Dendritic cell treated with granulocyte-macrophage colony-stimulating factor and Interleukin-4, amounts not matched to agents 40 ng/mL and 50 ng/mL, for 4 days (primary cell): Measurements from ENCODE around the gene MB21D2.
A peak's percentile ranks its signal among the peaks of the same experiment; 100 is the strongest.
"Not testable (repeated sequence)": the region's sequence is repeated elsewhere in the genome, so short reads cannot be mapped to it uniquely, and the experiment has no call there.

Experiments
- H3K27ac Mint-ChIP-seq: one replicate; pipeline ENCODE4 v1.8.0; 2022; ENCODE audit warnings: mild to moderate bottlenecking, mixed read lengths
- H3K27me3 Mint-ChIP-seq: one replicate; pipeline ENCODE4 v1.8.0; 2022; ENCODE audit warnings: mild to moderate bottlenecking, mixed read lengths
- H3K36me3 Mint-ChIP-seq: one replicate; pipeline ENCODE4 v1.8.0; 2022; ENCODE audit warnings: low read depth, mixed read lengths
- H3K4me1 Mint-ChIP-seq: one replicate; pipeline ENCODE4 v1.8.0; 2022; ENCODE audit warnings: low read depth, mixed read lengths
- H3K4me3 Mint-ChIP-seq: one replicate; pipeline ENCODE4 v1.8.0; 2022; ENCODE audit warnings: mild to moderate bottlenecking, moderate library complexity, mixed read lengths
- H3K9me3 Mint-ChIP-seq: one replicate; pipeline ENCODE4 v1.8.0; 2022; ENCODE audit warnings: mixed read lengths
- intact Hi-C: fragments of 100-400 bp; cut with micrococcal nuclease; formaldehyde crosslinking; loops from one replicate; pipeline ENCODE4 v1.15.0; 2022

The MB21D2 gene

GRCh38 chr3:192855434-192855833 lies 62.2 kb downstream of the MB21D2 start:
- H3K27ac Mint-ChIP-seq, result no peak overlapping the region
- no peaks in the 10 kb centered on the region for H3K36me3 Mint-ChIP-seq
- peaks cover 6% of the 10 kb centered on the region for H3K27me3 Mint-ChIP-seq
- no peak overlapping the region for H3K4me3 Mint-ChIP-seq
- H3K4me1 Mint-ChIP-seq, result peaks cover 47% of the 10 kb centered on the region
- intact Hi-C loops, result no loop called here
- no peaks in the 10 kb centered on the region for H3K9me3 Mint-ChIP-seq

GRCh38 chr3:192851821-192852372 lies 65.8 kb downstream of the MB21D2 start:
- Mint-ChIP-seq H3K27ac (peak overlapping the region; percentile 5), H3K9me3 (no peaks in the 10 kb centered on the region), H3K4me3 (no peak overlapping the region), H3K27me3 (peaks cover 7% of the 10 kb centered on the region), H3K36me3 (no peaks in the 10 kb centered on the region), H3K4me1 (peaks cover 43% of the 10 kb centered on the region)
- intact Hi-C loops, result loop anchor here (5.0 kb wide), 1 partner anchor 65 kb away; the partner anchor contains the start of gene MB21D2

GRCh38 chr3:192850451-192850981 lies 67.1 kb downstream of the MB21D2 start:
- Mint-ChIP-seq H3K36me3 (no peaks in the 10 kb centered on the region), H3K4me1 (peaks cover 44% of the 10 kb centered on the region), H3K4me3 (no peak overlapping the region), H3K9me3 (no peaks in the 10 kb centered on the region), H3K27me3 (peaks cover 7% of the 10 kb centered on the region), H3K27ac (peak overlapping the region; percentile 43)
- intact Hi-C loops, result loop anchor here (5.0 kb wide), 1 partner anchor 67 kb away; the partner anchor contains the start of gene MB21D2

GRCh38 chr3:192849821-192850220 lies 67.8 kb downstream of the MB21D2 start:
- not testable (repeated sequence) for H3K27me3 Mint-ChIP-seq, H3K4me3 Mint-ChIP-seq, H3K27ac Mint-ChIP-seq, H3K36me3 Mint-ChIP-seq, H3K9me3 Mint-ChIP-seq
- peaks cover 51% of the 10 kb centered on the region for H3K4me1 Mint-ChIP-seq
- intact Hi-C loops, result loop anchor here (5.0 kb wide), 1 partner anchor 67 kb away; the partner anchor contains the start of gene MB21D2

GRCh38 chr3:192848371-192849233 lies 69.1 kb downstream of the MB21D2 start:
- H3K27me3 Mint-ChIP-seq, result peaks cover 7% of the 10 kb centered on the region
- H3K4me3 Mint-ChIP-seq, result no peak overlapping the region
- no peaks in the 10 kb centered on the region for H3K9me3 Mint-ChIP-seq
- peaks cover 56% of the 10 kb centered on the region for H3K4me1 Mint-ChIP-seq
- H3K27ac Mint-ChIP-seq, result no peak overlapping the region
- intact Hi-C loops, result no loop called here
- no peaks in the 10 kb centered on the region for H3K36me3 Mint-ChIP-seq

GRCh38 chr3:192847941-192848340 lies 69.7 kb downstream of the MB21D2 start:
- Mint-ChIP-seq H3K4me3 (no peak overlapping the region), H3K4me1 (peaks cover 52% of the 10 kb centered on the region), H3K9me3 (no peaks in the 10 kb centered on the region), H3K27me3 (peaks cover 4% of the 10 kb centered on the region), H3K36me3 (no peaks in the 10 kb centered on the region), H3K27ac (no peak overlapping the region)
- intact Hi-C loops, result no loop called here

- no peak overlapping the region for H3K4me3 Mint-ChIP-seq
- intact Hi-C loops, result no loop called here
- peaks cover 34% of the 10 kb centered on the region for H3K4me1 Mint-ChIP-seq
- H3K27me3 Mint-ChIP-seq, result peaks cover 11% of the 10 kb centered on the region
- H3K9me3 Mint-ChIP-seq, result no peaks in the 10 kb centered on the region
- H3K36me3 Mint-ChIP-seq, result no peaks in the 10 kb centered on the region
- H3K27ac Mint-ChIP-seq, result no peak overlapping the region
Observed at GRCh38 chr3:192845526-192845855, 72.2 kb downstream of the MB21D2 start.

GRCh38 chr3:192844836-192845525 lies 72.7 kb downstream of the MB21D2 start:
- no peak overlapping the region for H3K27ac Mint-ChIP-seq
- H3K36me3 Mint-ChIP-seq, result no peaks in the 10 kb centered on the region
- H3K4me1 Mint-ChIP-seq, result peaks cover 30% of the 10 kb centered on the region
- intact Hi-C loops, result no loop called here
- H3K4me3 Mint-ChIP-seq, result no peak overlapping the region
- H3K27me3 Mint-ChIP-seq, result peaks cover 8% of the 10 kb centered on the region
- H3K9me3 Mint-ChIP-seq, result no peaks in the 10 kb centered on the region

- intact Hi-C loops, result no loop called here
- Mint-ChIP-seq H3K36me3 (no peaks in the 10 kb centered on the region), H3K27ac (no peak overlapping the region), H3K9me3 (no peaks in the 10 kb centered on the region), H3K4me1 (peaks cover 30% of the 10 kb centered on the region), H3K27me3 (peaks cover 8% of the 10 kb centered on the region), H3K4me3 (no peak overlapping the region)
Observed at GRCh38 chr3:192844486-192844765, 73.2 kb downstream of the MB21D2 start.

- Mint-ChIP-seq H3K27ac (no peak overlapping the region), H3K4me3 (no peak overlapping the region), H3K4me1 (peaks cover 30% of the 10 kb centered on the region), H3K36me3 (no peaks in the 10 kb centered on the region), H3K9me3 (no peaks in the 10 kb centered on the region), H3K27me3 (peaks cover 8% of the 10 kb centered on the region)
- intact Hi-C loops, result no loop called here
Observed at GRCh38 chr3:192843723-192844485, 73.8 kb downstream of the MB21D2 start.

- no peaks in the 10 kb centered on the region for H3K36me3 Mint-ChIP-seq
- intact Hi-C loops, result no loop called here
- peaks cover 8% of the 10 kb centered on the region for H3K27me3 Mint-ChIP-seq
- H3K9me3 Mint-ChIP-seq, result no peaks in the 10 kb centered on the region
- no peak overlapping the region for H3K4me3 Mint-ChIP-seq
- H3K4me1 Mint-ChIP-seq, result peaks cover 30% of the 10 kb centered on the region
- no peak overlapping the region for H3K27ac Mint-ChIP-seq
Observed at GRCh38 chr3:192843119-192843518, 74.5 kb downstream of the MB21D2 start.

GRCh38 chr3:192842711-192843110 lies 74.9 kb downstream of the MB21D2 start:
- no peak overlapping the region for H3K27ac Mint-ChIP-seq
- H3K4me3 Mint-ChIP-seq, result no peak overlapping the region
- intact Hi-C loops, result no loop called here
- peaks cover 8% of the 10 kb centered on the region for H3K27me3 Mint-ChIP-seq
- no peaks in the 10 kb centered on the region for H3K9me3 Mint-ChIP-seq
- no peaks in the 10 kb centered on the region for H3K36me3 Mint-ChIP-seq
- peaks cover 34% of the 10 kb centered on the region for H3K4me1 Mint-ChIP-seq

GRCh38 chr3:192842138-192842537 lies 75.5 kb downstream of the MB21D2 start:
- intact Hi-C loops, result no loop called here
- Mint-ChIP-seq H3K4me3 (no peak overlapping the region), H3K4me1 (peaks cover 32% of the 10 kb centered on the region), H3K27me3 (peaks cover 8% of the 10 kb centered on the region), H3K9me3 (no peaks in the 10 kb centered on the region), H3K36me3 (no peaks in the 10 kb centered on the region), H3K27ac (no peak overlapping the region)
